ENCODE data around the gene ZBED5. TPM values are rescaled to one million over a fixed set of nuclear protein-coding genes. Genes with fewer than 3 reads are reported as not detected.
"Not testable (repeated sequence)": the region's sequence is repeated elsewhere in the genome, so short reads cannot be mapped to it uniquely, and the experiment has no call there.

Gene ZBED5
- total and polyA plus RNA-seq, 2 experiments from 2014 or later = 30.5 to 46.2 TPM

- H3K9me3 ChIP-seq (ENCODE audit: low read depth) = no peaks in the 10 kb centered on the region
- H4K20me1 ChIP-seq (ENCODE audit: insufficient read depth, poor library complexity, severe bottlenecking) = no peaks in the 10 kb centered on the region
- H3K4me2 ChIP-seq = no peak overlapping the region
- H2AFZ ChIP-seq = no peak overlapping the region
- no peak for DNase-seq (ENCODE audit: low spot score)
- no peak overlapping the region for H3K27ac ChIP-seq
- no peaks in the 10 kb centered on the region for H3K27me3 ChIP-seq
- TF ChIP-seq EZH2phosphoT487 (IDR thresholded peaks at IDR 0.05; ENCODE audit: low read depth, severe bottlenecking, unreplicated experiment) (no peak), EZH2 (IDR thresholded peaks at IDR 0.05; ENCODE audit: borderline replicate concordance) (no peak), CTCF (IDR thresholded peaks at IDR 0.05; ENCODE audit: poor library complexity) (no peak)
- peaks cover 3% of the 10 kb centered on the region for H3K4me1 ChIP-seq (ENCODE audit: insufficient read depth)
- H3K4me3 ChIP-seq = no peak overlapping the region
- no peaks in the 10 kb centered on the region for H3K36me3 ChIP-seq (replicated peaks; ENCODE audit: insufficient read depth, low read depth)
- H3K79me2 ChIP-seq = no peaks in the 10 kb centered on the region
- no peaks in the 10 kb centered on the region for H3K9me2 ChIP-seq (replicated peaks; ENCODE audit: insufficient read depth)
Observed at GRCh38 chr11:10844356-10844755, 13.5 kb downstream of the ZBED5 start.

GRCh38 chr11:10838881-10839280 is 19.0 kb downstream of the ZBED5 start:
- Histone ChIP-seq H3K9me3 (ENCODE audit: low read depth) (no peaks in the 10 kb centered on the region), H3K4me2 (no peak overlapping the region), H3K27me3 (no peaks in the 10 kb centered on the region), H3K36me3 (replicated peaks; ENCODE audit: insufficient read depth, low read depth) (no peaks in the 10 kb centered on the region), H4K20me1 (ENCODE audit: insufficient read depth, poor library complexity, severe bottlenecking) (no peaks in the 10 kb centered on the region), H3K79me2 (no peaks in the 10 kb centered on the region), H3K4me3 (no peak overlapping the region), H3K9me2 (replicated peaks; ENCODE audit: insufficient read depth) (no peaks in the 10 kb centered on the region), H2AFZ (no peak overlapping the region), H3K27ac (no peak overlapping the region), H3K4me1 (ENCODE audit: insufficient read depth) (peaks cover 3% of the 10 kb centered on the region)
- no peak for DNase-seq (ENCODE audit: low spot score)
- 35% methylated on average over 3 of the region's 3 CpGs for WGBS (ENCODE audit: low lambda C conversion rate, missing lambda C conversion rate)
- no peak for TF ChIP-seq CTCF (IDR thresholded peaks at IDR 0.05; ENCODE audit: poor library complexity)
- no peak for TF ChIP-seq EZH2phosphoT487 (IDR thresholded peaks at IDR 0.05; ENCODE audit: low read depth, severe bottlenecking, unreplicated experiment)
- no peak for TF ChIP-seq EZH2 (IDR thresholded peaks at IDR 0.05; ENCODE audit: borderline replicate concordance)

GRCh38 chr11:10838083-10838482 is 19.8 kb downstream of the ZBED5 start:
- H3K4me3 ChIP-seq = no peak overlapping the region

GRCh38 chr11:10836884-10837283 is 21.0 kb downstream of the ZBED5 start:
- not testable (repeated sequence) for H3K9me3 ChIP-seq (ENCODE audit: low read depth); H3K4me3 ChIP-seq

More at GRCh38 chr11:10838083-10838482, 19.8 kb downstream of the ZBED5 start:
- TF ChIP-seq CTCF (IDR thresholded peaks at IDR 0.05; ENCODE audit: poor library complexity) = no peak
- no peak for TF ChIP-seq EZH2 (IDR thresholded peaks at IDR 0.05; ENCODE audit: borderline replicate concordance)
- TF ChIP-seq EZH2phosphoT487 (IDR thresholded peaks at IDR 0.05; ENCODE audit: low read depth, severe bottlenecking, unreplicated experiment) = no peak
- DNase-seq (ENCODE audit: low spot score) = no peak
- Histone ChIP-seq H2AFZ (no peak overlapping the region), H3K36me3 (replicated peaks; ENCODE audit: insufficient read depth, low read depth) (no peaks in the 10 kb centered on the region), H3K9me3 (ENCODE audit: low read depth) (no peaks in the 10 kb centered on the region), H3K4me2 (no peak overlapping the region), H4K20me1 (ENCODE audit: insufficient read depth, poor library complexity, severe bottlenecking) (no peaks in the 10 kb centered on the region), H3K79me2 (no peaks in the 10 kb centered on the region), H3K27me3 (no peaks in the 10 kb centered on the region), H3K27ac (no peak overlapping the region), H3K4me1 (ENCODE audit: insufficient read depth) (peaks cover 3% of the 10 kb centered on the region), H3K9me2 (replicated peaks; ENCODE audit: insufficient read depth) (no peaks in the 10 kb centered on the region)

More at GRCh38 chr11:10836884-10837283, 21.0 kb downstream of the ZBED5 start:
- H2AFZ ChIP-seq; H3K36me3 ChIP-seq (replicated peaks; ENCODE audit: insufficient read depth, low read depth); H3K9me2 ChIP-seq (replicated peaks; ENCODE audit: insufficient read depth); H3K4me2 ChIP-seq; H4K20me1 ChIP-seq (ENCODE audit: insufficient read depth, poor library complexity, severe bottlenecking); H3K4me1 ChIP-seq (ENCODE audit: insufficient read depth); DNase-seq (ENCODE audit: low spot score); H3K27ac ChIP-seq; H3K79me2 ChIP-seq; H3K27me3 ChIP-seq: not testable (repeated sequence)
- WGBS (ENCODE audit: low lambda C conversion rate, missing lambda C conversion rate) = 97% methylated on average over 4 of the region's 4 CpGs

Measured in hepatocyte (in vitro differentiated cells).